ENCODE results near the gene IGLL5.
"Not testable (repeated sequence)": the region's sequence is repeated elsewhere in the genome, so short reads cannot be mapped to it uniquely, and the experiment has no call there.

IGLL5 gene

DNA sequence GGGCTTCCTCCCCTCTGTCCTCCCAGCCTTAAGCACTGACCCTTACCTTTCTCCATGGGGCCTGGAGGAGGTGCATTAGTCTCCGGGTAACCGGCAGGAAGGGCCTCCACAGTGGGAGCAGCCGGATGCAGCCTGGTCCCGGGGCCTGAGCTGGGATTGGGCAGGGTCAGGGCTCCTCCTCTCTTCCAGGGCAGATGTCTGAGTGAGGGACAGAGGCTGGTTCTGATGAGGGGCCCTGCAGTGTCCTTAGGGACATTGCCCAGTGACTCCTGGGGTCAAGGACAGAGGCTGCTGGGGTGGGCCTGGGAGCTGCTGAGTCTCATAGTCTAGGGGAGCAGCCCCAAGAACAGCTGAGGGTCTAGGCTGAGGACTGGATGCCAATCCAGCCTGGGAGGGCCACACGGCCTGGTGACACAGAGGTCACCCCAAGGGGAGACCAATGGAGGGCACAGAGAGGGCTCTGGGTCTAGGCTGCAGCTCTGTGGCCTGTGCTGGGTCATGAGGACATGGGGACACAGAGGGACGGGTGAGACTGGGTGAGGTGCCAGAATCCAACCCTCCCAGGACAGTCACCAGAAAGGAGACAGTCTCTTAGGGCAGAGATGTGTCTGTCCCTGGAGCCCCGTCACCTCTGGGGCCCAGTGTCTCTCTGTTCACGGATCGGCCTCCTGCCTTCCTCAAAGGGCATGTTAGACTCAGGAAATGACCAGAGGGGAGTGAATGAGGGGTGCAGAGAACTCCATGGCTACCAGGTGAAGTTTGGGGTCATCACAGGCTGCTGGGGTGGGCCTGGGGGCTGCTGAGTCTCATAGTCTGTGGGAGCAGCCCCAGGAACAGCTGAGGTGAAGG, 6.5 kb downstream of the IGLL5 start:
- Histone ChIP-seq H3K4me1 (ENCODE audit: control insufficient read depth, insufficient read depth, low read length) (no peaks in the 10 kb centered on the region), H3K9me3 (ENCODE audit: control insufficient read depth, low read length) (no peaks in the 10 kb centered on the region), H3K9ac (ENCODE audit: low read length) (no peak overlapping the region), H3K36me3 (ENCODE audit: control insufficient read depth, insufficient read depth, low read length) (no peaks in the 10 kb centered on the region), H3K27me3 (ENCODE audit: control insufficient read depth, insufficient read depth, low read length) (peaks cover 10% of the 10 kb centered on the region), H3K4me3 (ENCODE audit: low read length) (no peak overlapping the region)

DNA sequence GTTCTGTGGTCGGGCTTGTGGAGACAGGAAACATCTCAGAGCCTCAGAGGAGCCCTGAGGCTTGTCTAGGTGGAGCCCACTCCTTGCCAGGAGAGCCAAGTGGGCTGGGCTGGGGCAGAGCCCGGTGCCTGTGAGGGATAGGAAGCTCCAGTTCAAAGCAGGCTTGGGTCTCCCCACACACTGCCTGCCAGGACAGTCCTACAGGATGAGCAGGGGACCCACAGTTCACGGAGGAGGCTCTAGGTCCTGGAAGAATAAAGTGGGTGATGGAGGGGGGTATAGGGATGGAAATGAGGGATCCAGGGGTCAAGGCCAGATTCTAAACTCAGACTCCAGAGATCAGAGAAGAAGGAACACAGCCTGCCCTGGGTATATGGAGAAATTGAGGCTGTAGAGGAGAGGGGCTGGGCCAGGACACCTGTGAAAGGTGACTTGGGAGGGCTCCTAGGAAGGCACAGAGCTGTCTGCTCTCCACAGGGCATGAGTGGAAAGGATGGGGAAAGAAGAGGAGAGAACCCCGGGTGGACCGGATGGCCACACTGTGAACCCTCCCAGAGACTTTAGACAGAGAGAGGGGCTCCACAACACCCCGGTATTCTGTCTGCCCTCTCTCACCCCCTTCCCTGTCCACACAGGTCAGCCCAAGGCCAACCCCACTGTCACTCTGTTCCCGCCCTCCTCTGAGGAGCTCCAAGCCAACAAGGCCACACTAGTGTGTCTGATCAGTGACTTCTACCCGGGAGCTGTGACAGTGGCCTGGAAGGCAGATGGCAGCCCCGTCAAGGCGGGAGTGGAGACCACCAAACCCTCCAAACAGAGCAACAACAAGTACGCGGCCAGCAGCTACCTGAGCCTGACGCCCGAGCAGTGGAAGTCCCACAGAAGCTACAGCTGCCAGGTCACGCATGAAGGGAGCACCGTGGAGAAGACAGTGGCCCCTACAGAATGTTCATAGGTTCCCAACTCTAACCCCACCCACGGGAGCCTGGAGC, 7.4 kb downstream of the IGLL5 start:
- no peaks in the 10 kb centered on the region for H3K4me1 ChIP-seq (ENCODE audit: control insufficient read depth, insufficient read depth, low read length)

DNA sequence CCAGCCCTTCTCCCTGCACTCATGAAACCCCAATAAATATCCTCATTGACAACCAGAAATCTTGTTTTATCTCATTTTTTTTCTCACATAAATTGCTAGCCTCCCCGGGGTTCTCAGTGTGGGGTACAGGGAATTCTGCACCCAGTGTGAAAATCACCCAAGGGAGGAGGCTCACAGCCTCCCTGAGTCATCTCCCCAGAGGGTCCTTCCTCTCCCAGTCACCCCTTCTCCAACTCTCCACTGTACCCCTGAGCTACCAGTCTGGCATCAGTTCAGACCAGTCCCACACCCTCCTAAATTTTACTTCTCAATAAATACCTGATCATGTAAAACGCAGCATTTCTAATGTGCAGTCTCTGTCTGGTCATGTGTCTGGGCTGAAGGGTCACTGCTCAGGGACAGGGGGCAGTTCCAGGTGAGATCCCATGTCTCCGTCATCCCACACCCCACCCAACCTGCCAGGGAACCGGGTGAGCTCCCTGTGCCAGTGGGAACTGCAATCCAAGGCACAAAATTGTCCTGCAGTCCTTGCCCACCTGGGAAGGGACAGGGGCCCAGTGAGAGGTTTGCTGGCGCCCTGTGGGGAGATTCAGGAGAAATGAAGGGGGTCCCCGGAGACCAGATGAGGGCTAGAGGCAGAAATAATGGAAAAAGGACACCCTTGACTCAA, 8.3 kb downstream of the IGLL5 start:
- Histone ChIP-seq H3K9ac (ENCODE audit: low read length) (no peak overlapping the region), H3K4me3 (ENCODE audit: low read length) (no peak overlapping the region), H3K27me3 (ENCODE audit: control insufficient read depth, insufficient read depth, low read length) (peaks cover 10% of the 10 kb centered on the region), H3K4me1 (ENCODE audit: control insufficient read depth, insufficient read depth, low read length) (no peaks in the 10 kb centered on the region), H3K9me3 (ENCODE audit: control insufficient read depth, low read length) (no peaks in the 10 kb centered on the region), H3K36me3 (ENCODE audit: control insufficient read depth, insufficient read depth, low read length) (no peaks in the 10 kb centered on the region)

More for the DNA sequence above, 7.4 kb downstream of the IGLL5 start:
- H3K4me3 ChIP-seq (ENCODE audit: low read length) = no peak overlapping the region
- peaks cover 10% of the 10 kb centered on the region for H3K27me3 ChIP-seq (ENCODE audit: control insufficient read depth, insufficient read depth, low read length)
- H3K36me3 ChIP-seq (ENCODE audit: control insufficient read depth, insufficient read depth, low read length) = no peaks in the 10 kb centered on the region
- H3K9ac ChIP-seq (ENCODE audit: low read length) = no peak overlapping the region
- no peaks in the 10 kb centered on the region for H3K9me3 ChIP-seq (ENCODE audit: control insufficient read depth, low read length)

DNA sequence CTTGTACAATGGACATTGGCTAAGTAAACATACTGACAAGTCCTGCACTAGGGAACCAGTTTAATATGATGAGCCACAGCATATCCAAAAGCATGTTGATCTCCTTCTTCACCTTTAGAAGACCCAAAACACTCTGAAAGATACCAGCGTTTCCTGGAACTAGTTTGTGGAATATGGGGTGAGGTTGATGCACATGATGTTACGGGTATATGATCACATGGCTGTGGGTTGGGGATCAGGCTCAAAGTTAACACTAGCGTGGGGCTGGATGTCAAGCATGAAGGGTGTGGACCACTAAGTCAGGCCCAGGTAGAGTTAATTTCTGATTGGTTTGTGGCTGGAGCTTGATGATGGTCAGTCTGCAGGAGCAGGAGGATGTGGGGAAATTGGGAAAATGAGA, 9.0 kb downstream of the IGLL5 start:
- Histone ChIP-seq H3K4me3 (ENCODE audit: low read length) (no peak overlapping the region), H3K4me1 (ENCODE audit: control insufficient read depth, insufficient read depth, low read length) (no peaks in the 10 kb centered on the region), H3K9me3 (ENCODE audit: control insufficient read depth, low read length) (no peaks in the 10 kb centered on the region), H3K9ac (ENCODE audit: low read length) (no peak overlapping the region), H3K36me3 (ENCODE audit: control insufficient read depth, insufficient read depth, low read length) (no peaks in the 10 kb centered on the region), H3K27me3 (ENCODE audit: control insufficient read depth, insufficient read depth, low read length) (peaks cover 10% of the 10 kb centered on the region)

DNA sequence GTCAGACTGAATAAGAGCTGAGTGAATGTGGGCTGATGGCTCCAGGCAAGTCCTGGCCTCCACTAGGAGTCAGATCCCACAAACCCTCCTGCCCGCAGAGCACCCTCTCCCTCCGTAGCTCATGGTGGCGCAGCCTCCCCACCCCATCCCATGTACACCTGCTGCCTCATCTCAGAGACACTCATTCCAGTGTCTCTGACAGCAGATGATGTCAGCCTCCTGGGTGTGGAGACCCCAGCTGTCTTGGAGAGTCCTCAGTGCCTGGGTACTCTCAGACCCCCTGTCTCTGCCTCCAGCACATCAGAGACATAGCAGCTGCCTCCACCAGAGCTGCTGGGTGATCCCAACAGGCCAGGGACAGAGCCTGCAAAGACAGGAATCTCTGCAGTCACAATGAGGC, 9.5 kb downstream of the IGLL5 start:
- Histone ChIP-seq H3K4me1 (ENCODE audit: control insufficient read depth, insufficient read depth, low read length) (no peaks in the 10 kb centered on the region), H3K4me3 (ENCODE audit: low read length) (no peak overlapping the region), H3K9ac (ENCODE audit: low read length) (no peak overlapping the region), H3K9me3 (ENCODE audit: control insufficient read depth, low read length) (no peaks in the 10 kb centered on the region), H3K27me3 (ENCODE audit: control insufficient read depth, insufficient read depth, low read length) (peaks cover 10% of the 10 kb centered on the region), H3K36me3 (ENCODE audit: control insufficient read depth, insufficient read depth, low read length) (no peaks in the 10 kb centered on the region)

DNA sequence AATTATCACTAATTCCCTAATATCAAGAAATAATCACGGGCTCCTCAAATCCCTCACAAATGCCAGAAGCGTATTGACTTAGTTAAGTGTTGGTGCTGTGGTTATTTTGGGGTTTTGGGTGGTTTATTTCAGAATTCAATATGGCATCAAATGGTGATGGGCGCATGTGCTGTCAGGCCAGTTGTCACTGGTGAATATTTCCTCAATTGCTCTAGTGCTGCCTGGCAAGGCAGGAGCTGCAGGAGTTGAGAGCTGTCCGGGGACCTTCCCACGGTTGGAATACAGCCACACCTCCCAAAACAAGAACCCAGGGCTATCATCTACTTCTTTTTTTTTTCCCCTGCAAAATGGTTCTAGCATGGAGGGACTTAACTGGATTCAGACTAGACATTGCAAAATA, 10.3 kb downstream of the IGLL5 start:
- Histone ChIP-seq H3K9ac (ENCODE audit: low read length) (no peak overlapping the region), H3K4me3 (ENCODE audit: low read length) (no peak overlapping the region), H3K9me3 (ENCODE audit: control insufficient read depth, low read length) (no peaks in the 10 kb centered on the region), H3K36me3 (ENCODE audit: control insufficient read depth, insufficient read depth, low read length) (no peaks in the 10 kb centered on the region), H3K4me1 (ENCODE audit: control insufficient read depth, insufficient read depth, low read length) (peaks cover 6% of the 10 kb centered on the region), H3K27me3 (ENCODE audit: control insufficient read depth, insufficient read depth, low read length) (peaks cover 10% of the 10 kb centered on the region)

DNA sequence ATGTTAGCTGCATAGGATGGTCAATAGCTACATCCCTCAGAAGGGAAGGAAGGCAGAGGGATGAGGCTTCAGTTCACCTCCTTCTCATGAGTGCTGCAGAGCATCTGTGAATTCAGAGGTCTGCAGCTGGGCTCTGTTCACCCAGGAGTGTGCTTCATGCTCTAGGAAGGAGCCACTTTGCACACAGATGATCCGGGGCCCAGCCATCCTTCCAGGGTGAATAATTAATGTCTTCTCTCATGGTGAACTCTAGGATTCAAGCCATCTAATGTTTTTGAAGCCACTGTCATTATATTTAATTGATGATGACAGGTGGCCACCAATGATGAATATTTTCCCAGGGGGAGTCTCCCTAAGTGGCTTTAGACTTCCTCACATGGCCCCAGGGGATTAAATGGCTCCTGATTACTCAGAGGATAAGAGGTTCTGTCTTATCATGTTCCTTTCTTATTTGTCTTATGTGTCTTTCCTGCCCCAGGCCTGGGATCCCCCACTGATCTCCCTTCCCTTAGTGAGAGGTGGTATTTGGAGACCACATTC, 10.9 kb downstream of the IGLL5 start:
- not testable (repeated sequence) for H3K36me3 ChIP-seq (ENCODE audit: control insufficient read depth, insufficient read depth, low read length); H3K9ac ChIP-seq (ENCODE audit: low read length); H3K9me3 ChIP-seq (ENCODE audit: control insufficient read depth, low read length); H3K4me1 ChIP-seq (ENCODE audit: control insufficient read depth, insufficient read depth, low read length); H3K27me3 ChIP-seq (ENCODE audit: control insufficient read depth, insufficient read depth, low read length); H3K4me3 ChIP-seq (ENCODE audit: low read length)

DNA sequence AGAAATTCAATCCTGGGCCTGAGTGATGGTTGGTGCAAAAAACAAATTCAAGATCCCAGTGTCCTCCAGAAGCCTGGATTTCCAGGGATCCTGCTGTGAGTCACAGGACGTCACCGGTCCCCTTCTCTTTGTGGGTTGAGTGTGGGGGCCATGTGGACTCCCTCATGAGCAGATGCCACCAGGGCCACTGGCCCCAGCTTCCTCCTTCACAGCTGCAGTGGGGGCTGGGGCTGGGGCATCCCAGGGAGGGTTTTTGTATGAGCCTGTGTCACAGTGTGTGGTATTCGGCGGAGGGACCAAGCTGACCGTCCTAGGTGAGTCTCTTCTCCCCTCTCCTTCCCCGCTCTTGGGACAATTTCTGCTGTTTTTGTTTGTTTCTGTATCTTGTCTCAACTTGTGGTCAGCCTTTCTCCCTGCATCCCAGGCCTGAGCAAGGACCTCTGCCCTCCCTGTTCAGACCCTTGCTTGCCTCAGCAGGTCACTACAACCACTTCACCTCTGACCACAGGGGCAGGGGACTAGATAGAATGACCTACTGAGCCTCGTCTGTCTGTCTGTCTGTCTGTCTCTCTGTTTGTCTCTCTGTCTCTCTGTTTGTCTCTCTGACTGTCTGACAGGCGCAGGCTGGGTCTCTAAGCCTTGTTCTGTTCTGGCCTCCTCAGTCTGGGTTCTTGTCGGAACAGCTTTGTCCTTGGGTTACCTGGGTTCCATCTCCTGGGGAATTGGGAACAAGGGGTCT, 11.9 kb downstream of the IGLL5 start:
- H3K4me3 ChIP-seq (ENCODE audit: low read length); H3K36me3 ChIP-seq (ENCODE audit: control insufficient read depth, insufficient read depth, low read length); H3K27me3 ChIP-seq (ENCODE audit: control insufficient read depth, insufficient read depth, low read length); H3K9me3 ChIP-seq (ENCODE audit: control insufficient read depth, low read length); H3K4me1 ChIP-seq (ENCODE audit: control insufficient read depth, insufficient read depth, low read length); H3K9ac ChIP-seq (ENCODE audit: low read length): not testable (repeated sequence)

DNA sequence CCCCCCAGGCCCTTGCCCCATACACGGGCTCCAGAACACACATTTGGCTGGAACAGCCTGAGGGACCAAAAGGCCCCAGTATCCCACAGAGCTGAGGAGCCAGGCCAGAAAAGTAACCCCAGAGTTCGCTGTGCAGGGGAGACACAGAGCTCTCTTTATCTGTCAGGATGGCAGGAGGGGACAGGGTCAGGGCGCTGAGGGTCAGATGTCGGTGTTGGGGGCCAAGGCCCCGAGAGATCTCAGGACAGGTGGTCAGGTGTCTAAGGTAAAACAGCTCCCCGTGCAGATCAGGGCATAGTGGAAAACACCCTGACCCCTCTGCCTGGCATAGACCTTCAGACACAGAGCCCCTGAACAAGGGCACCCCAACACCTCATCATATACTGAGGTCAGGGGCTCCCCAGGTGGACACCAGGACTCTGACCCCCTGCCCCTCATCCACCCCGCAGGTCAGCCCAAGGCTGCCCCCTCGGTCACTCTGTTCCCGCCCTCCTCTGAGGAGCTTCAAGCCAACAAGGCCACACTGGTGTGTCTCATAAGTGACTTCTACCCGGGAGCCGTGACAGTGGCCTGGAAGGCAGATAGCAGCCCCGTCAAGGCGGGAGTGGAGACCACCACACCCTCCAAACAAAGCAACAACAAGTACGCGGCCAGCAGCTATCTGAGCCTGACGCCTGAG, 13.1 kb downstream of the IGLL5 start:
- H3K4me1 ChIP-seq (ENCODE audit: control insufficient read depth, insufficient read depth, low read length); H3K36me3 ChIP-seq (ENCODE audit: control insufficient read depth, insufficient read depth, low read length); H3K9me3 ChIP-seq (ENCODE audit: control insufficient read depth, low read length); H3K4me3 ChIP-seq (ENCODE audit: low read length); H3K9ac ChIP-seq (ENCODE audit: low read length); H3K27me3 ChIP-seq (ENCODE audit: control insufficient read depth, insufficient read depth, low read length): not testable (repeated sequence)

DNA sequence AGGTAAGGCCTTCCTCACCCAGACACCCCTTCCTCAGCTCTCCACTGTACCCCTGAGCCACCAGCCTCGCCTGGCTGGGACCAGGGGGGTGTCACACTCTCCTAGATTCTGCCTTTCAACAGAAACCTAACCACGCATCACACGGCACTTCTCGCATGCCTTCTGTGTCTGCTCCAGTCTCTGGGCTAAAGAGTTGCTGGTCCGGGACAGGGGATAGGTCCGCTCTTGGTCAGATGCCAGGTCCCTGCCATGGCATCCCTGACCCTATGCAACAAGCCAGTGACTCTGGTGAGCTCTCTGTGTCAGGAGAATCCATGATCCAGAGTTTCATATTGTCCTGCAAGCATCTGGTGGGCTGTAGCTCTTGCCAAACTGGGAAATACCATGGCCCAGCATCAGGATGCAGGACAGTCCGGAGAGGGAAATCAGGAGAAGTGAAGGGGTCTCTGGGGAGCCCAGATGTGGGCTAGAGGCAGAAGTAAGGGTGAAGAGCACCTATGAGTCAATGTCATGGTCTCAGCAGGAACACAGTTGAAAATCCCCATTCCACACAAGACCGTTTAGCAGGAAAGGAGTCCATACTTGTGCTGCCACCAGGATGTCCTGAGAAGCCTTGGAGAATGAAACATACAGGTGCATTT, 14.1 kb downstream of the IGLL5 start:
- Histone ChIP-seq H3K27me3 (ENCODE audit: control insufficient read depth, insufficient read depth, low read length) (no peaks in the 10 kb centered on the region), H3K4me1 (ENCODE audit: control insufficient read depth, insufficient read depth, low read length) (peaks cover 6% of the 10 kb centered on the region), H3K9me3 (ENCODE audit: control insufficient read depth, low read length) (no peaks in the 10 kb centered on the region)

More for the DNA sequence above, 14.1 kb downstream of the IGLL5 start:
- Histone ChIP-seq H3K4me3 (ENCODE audit: low read length) (no peak overlapping the region), H3K9ac (ENCODE audit: low read length) (no peak overlapping the region), H3K36me3 (ENCODE audit: control insufficient read depth, insufficient read depth, low read length) (no peaks in the 10 kb centered on the region)

All from mucosa of stomach (tissue), 1 donor.